ENCODE data around the gene DNHD1.

Gene DNHD1

DNA sequence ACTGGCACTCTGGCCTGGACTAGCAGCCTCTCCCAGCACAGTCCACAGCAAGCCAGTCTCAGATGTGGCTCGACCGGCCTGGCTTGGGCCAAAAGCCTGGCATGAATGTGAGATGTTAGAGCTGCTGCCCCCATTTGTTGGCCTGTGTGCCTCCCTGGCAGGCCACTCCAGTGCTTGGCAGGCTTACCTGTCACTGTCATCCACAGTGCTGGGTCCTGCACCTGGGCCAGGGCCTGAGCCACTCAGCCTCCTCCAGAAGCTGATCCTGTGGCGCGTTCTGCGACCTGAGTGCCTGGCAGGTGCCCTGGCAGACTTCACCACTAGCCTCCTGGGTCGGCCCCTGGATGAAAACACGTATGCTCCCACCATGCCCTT is 70.3 kb downstream of the DNHD1 start:
- POLR2A ChIA-PET: no interaction called here
- DNase-seq (ENCODE audit: low read depth, low spot score): no peak
- TF ChIP-seq, protein P1, sequence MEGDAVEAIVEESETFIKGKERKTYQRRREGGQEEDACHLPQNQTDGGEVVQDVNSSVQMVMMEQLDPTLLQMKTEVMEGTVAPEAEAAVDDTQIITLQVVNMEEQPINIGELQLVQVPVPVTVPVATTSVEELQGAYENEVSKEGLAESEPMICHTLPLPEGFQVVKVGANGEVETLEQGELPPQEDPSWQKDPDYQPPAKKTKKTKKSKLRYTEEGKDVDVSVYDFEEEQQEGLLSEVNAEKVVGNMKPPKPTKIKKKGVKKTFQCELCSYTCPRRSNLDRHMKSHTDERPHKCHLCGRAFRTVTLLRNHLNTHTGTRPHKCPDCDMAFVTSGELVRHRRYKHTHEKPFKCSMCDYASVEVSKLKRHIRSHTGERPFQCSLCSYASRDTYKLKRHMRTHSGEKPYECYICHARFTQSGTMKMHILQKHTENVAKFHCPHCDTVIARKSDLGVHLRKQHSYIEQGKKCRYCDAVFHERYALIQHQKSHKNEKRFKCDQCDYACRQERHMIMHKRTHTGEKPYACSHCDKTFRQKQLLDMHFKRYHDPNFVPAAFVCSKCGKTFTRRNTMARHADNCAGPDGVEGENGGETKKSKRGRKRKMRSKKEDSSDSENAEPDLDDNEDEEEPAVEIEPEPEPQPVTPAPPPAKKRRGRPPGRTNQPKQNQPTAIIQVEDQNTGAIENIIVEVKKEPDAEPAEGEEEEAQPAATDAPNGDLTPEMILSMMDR (IDR thresholded peaks at IDR 0.05; ENCODE audit: insufficient read depth, low read length, missing control alignments): no peak
- no peak overlapping the region for H3K4me3 ChIP-seq (ENCODE audit: low read depth, low read length)
- CTCF ChIA-PET: interaction anchor here (1.1 to 3.1 kb wide), 2 partner anchors 35 to 115 kb away, joined by 3 to 14 read pairs; partner anchors contain the start of gene MRPL17

DNA sequence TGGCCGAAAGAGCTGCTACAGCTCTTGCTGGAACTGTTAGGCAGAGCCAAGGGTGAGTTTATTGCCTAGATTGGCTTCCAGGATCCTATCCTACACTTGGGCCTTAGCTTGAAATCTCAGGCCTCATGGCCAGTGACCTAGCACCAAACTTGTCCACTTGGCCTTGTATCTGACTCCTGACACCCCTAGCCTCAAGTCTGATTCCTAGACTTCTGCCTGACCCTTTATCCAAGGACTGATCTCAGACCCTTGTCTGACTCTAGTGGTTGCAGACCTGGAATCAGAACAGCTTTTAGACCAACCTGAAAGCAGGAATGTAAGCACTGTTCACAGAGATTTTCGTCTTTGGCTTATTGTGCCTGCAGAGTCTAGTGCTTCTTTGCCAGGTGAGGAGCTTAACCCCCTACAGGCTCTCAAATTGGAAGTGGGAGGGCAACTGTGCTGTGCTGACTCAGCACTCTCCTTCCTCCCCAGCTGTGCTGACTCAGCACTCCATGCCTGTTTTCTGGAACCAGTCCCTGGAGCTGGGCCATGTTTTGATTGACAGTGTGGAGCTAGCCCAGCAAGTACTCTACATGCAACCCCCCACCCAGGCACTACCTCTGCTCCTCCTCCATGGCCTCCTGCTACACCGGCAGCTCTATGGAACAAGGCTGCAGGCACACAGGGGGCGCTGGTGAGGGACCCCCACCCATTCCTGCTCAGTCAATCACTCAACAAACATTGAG is 71.3 kb downstream of the DNHD1 start:
- ChIA-PET POLR2A (interaction anchor here (0.6 to 1.0 kb wide), 2 partner anchors 53 to 127 kb away, joined by 3 to 6 read pairs; no protein-coding TSS in a partner anchor), CTCF (interaction anchor here (0.8 to 3.1 kb wide), 4 partner anchors 15 to 114 kb away, joined by 3 to 14 read pairs (median 3); partner anchors contain the start of gene MRPL17)
- DNase-seq (ENCODE audit: low read depth, low spot score): no peak
- TF ChIP-seq, protein P1 (IDR thresholded peaks at IDR 0.05; ENCODE audit: insufficient read depth, low read length, missing control alignments): no peak
- no peak overlapping the region for H3K4me3 ChIP-seq (ENCODE audit: low read depth, low read length)

DNA sequence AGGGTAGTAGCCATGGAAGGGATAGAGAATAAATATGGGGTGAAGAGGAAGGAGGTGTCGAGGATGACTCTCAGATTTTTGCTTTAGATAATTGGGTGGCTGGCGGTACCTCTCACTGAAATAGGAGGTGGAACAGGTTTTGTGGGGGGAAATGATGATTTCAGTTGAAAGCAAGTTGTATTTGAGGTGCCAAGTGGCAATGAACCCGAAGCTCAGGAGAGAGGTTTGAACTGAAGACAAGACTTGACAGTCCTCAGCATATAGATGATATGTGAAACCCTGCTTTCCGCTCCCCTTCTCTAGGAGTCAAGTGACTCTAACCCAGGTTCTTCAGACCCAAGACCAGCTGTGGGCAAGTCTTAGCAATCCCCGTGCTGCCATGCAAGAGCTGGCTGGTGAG is 72.6 kb downstream of the DNHD1 start:
- ChIA-PET POLR2A (no interaction called here), CTCF (interaction anchor here (0.9 to 3.1 kb wide), 5 partner anchors 9 to 64 kb away, joined by 3 to 14 read pairs (median 3); no protein-coding TSS in a partner anchor)
- TF ChIP-seq, protein P1 (IDR thresholded peaks at IDR 0.05; ENCODE audit: insufficient read depth, low read length, missing control alignments): no peak
- no peak for DNase-seq (ENCODE audit: low read depth, low spot score)
- H3K4me3 ChIP-seq (ENCODE audit: low read depth, low read length): no peak overlapping the region

DNA sequence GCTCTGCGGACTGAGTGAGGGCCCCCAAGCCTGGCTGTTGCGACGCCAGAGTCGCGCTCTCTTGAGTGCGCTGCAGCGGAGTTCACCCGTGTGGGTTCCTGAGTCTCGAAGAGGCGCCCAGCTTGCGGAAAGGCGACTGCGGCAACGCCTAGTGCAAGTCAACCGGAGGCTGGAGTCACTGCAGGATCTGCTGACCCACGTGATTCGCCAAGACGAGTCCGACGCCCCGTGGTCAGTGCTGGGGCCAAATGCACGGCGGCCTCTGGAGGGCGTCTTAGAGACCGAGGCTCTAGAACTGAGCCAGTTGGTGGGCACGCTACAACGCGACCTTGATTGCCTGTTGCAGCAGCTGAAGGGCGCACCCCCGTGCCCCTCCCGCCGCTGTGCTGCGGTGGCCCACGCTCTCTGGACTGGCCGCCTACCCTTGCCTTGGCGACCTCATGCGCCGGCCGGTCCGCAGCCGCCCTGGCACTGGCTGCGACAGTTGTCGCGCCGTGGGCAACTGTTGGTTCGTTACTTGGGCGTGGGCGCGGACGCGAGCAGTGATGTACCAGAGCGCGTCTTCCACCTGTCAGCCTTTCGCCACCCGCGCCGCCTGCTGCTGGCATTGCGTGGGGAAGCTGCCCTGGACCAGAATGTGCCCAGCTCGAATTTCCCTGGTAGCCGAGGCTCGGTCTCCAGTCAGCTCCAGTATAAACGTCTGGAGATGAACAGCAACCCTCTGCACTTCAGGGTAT is 73.8 kb downstream of the DNHD1 start:
- no peak for DNase-seq (ENCODE audit: low read depth, low spot score)
- ChIA-PET POLR2A (no interaction called here), CTCF (interaction anchor here (0.8 to 1.9 kb wide), 6 partner anchors 12 to 192 kb away, joined by 3 to 8 read pairs (median 3); no protein-coding TSS in a partner anchor)
- TF ChIP-seq, protein P1 (IDR thresholded peaks at IDR 0.05; ENCODE audit: insufficient read depth, low read length, missing control alignments): no peak
- no peak overlapping the region for H3K4me3 ChIP-seq (ENCODE audit: low read depth, low read length)

DNA sequence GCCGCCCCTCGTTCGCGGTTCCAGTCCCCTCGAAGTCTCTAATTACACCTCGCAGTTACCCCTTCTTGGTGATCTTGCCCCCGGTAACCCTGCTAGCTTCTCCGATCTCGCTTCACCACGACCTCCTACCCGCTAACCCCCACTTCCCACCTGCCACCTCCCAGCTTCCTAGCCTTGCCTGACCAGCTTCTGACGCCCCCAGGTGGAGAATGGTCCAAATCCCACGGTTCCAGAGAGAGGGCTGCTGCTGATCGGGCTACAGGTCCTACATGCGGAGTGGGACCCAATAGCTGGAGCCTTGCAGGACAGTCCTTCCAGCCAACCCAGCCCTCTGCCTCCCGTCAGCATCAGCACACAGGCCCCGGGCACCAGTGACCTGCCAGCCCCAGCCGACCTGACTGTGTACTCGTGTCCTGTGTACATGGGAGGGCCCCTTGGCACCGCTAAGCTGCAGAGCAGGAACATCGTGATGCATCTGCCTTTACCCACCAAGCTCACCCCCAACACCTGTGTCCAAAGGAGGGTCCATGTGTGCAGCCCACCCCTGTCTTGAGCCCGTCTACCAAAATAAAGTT is 74.4 kb downstream of the DNHD1 start:
- DNase-seq (ENCODE audit: low read depth, low spot score): no peak
- ChIA-PET POLR2A (no interaction called here), CTCF (interaction anchor here (0.8 to 1.9 kb wide), 3 partner anchors 27 to 113 kb away, joined by 3 to 8 read pairs (median 3); no protein-coding TSS in a partner anchor)
- H3K4me3 ChIP-seq (ENCODE audit: low read depth, low read length): no peak overlapping the region
- TF ChIP-seq, protein P1 (IDR thresholded peaks at IDR 0.05; ENCODE audit: insufficient read depth, low read length, missing control alignments): no peak

Measured in AG04449 (cell line).